ENCODE data around the gene MORN5.
A peak's percentile ranks its signal among the peaks of the same experiment; 100 is the strongest.

The MORN5 gene

GRCh38 chr9:122220673-122221182, 61.0 kb downstream of the MORN5 start:
- peaks cover 100% of the 10 kb centered on the region for H3K27me3 Mint-ChIP-seq
- DNase-seq (no peak), ATAC-seq (no peak)
- no peak overlapping the region for H3K27ac Mint-ChIP-seq
- H3K4me1 Mint-ChIP-seq: peaks cover 30% of the 10 kb centered on the region
- H3K9me3 Mint-ChIP-seq: no peaks in the 10 kb centered on the region
- no peak overlapping the region for H3K4me3 Mint-ChIP-seq

GRCh38 chr9:122221183-122221811, 61.6 kb downstream of the MORN5 start:
- ATAC-seq (no peak), DNase-seq (no peak)
- no peak overlapping the region for H3K4me3 Mint-ChIP-seq

GRCh38 chr9:122222791-122223190, 63.1 kb downstream of the MORN5 start:
- no peak for DNase-seq

More at GRCh38 chr9:122221183-122221811, 61.6 kb downstream of the MORN5 start:
- Mint-ChIP-seq H3K4me1 (peaks cover 30% of the 10 kb centered on the region), H3K27ac (no peak overlapping the region), H3K27me3 (peaks cover 100% of the 10 kb centered on the region), H3K9me3 (no peaks in the 10 kb centered on the region)

GRCh38 chr9:122223435-122223834, 63.7 kb downstream of the MORN5 start:
- DNase-seq (no peak), ATAC-seq (no peak)
- Mint-ChIP-seq H3K27me3 (peaks cover 89% of the 10 kb centered on the region), H3K4me1 (peaks cover 23% of the 10 kb centered on the region), H3K27ac (no peak overlapping the region), H3K4me3 (no peak overlapping the region), H3K9me3 (no peaks in the 10 kb centered on the region)

More at GRCh38 chr9:122222791-122223190, 63.1 kb downstream of the MORN5 start:
- Mint-ChIP-seq H3K4me1 (peaks cover 29% of the 10 kb centered on the region), H3K4me3 (no peak overlapping the region), H3K27me3 (peaks cover 96% of the 10 kb centered on the region), H3K27ac (no peak overlapping the region), H3K9me3 (no peaks in the 10 kb centered on the region)
- no peak for ATAC-seq

GRCh38 chr9:122225312-122226141, 65.8 kb downstream of the MORN5 start:
- Mint-ChIP-seq H3K9me3 (no peaks in the 10 kb centered on the region), H3K4me3 (no peak overlapping the region), H3K27ac (no peak overlapping the region), H3K27me3 (peaks cover 68% of the 10 kb centered on the region), H3K4me1 (peaks cover 2% of the 10 kb centered on the region)
- DNase-seq: no peak
- no peak for ATAC-seq

- no peaks in the 10 kb centered on the region for H3K4me1 Mint-ChIP-seq
- H3K27ac Mint-ChIP-seq: peak overlapping the region in 1 of 2 donors; percentile 7
- ATAC-seq (no peak), DNase-seq (no peak)
- H3K9me3 Mint-ChIP-seq: no peaks in the 10 kb centered on the region
- H3K4me3 Mint-ChIP-seq: no peak overlapping the region
- H3K27me3 Mint-ChIP-seq: peaks cover 61% of the 10 kb centered on the region
These were observed 66.5 kb downstream of the MORN5 start for GRCh38 chr9:122226142-122226757.

GRCh38 chr9:122226758-122227574, 67.3 kb downstream of the MORN5 start:
- Mint-ChIP-seq H3K4me3 (no peak overlapping the region), H3K27me3 (peaks cover 54% of the 10 kb centered on the region), H3K4me1 (no peaks in the 10 kb centered on the region), H3K27ac (no peak overlapping the region), H3K9me3 (no peaks in the 10 kb centered on the region)
- DNase-seq (no peak), ATAC-seq (peak; percentile 30)

GRCh38 chr9:122227575-122227900, 67.8 kb downstream of the MORN5 start:
- peaks cover 48% of the 10 kb centered on the region for H3K27me3 Mint-ChIP-seq
- no peak for ATAC-seq
- H3K27ac Mint-ChIP-seq: no peak overlapping the region
- H3K4me1 Mint-ChIP-seq: no peaks in the 10 kb centered on the region
- H3K4me3 Mint-ChIP-seq: no peak overlapping the region
- no peak for DNase-seq
- H3K9me3 Mint-ChIP-seq: no peaks in the 10 kb centered on the region

GRCh38 chr9:122228191-122228567, 68.5 kb downstream of the MORN5 start:
- Mint-ChIP-seq H3K27me3 (peaks cover 42% of the 10 kb centered on the region), H3K27ac (no peak overlapping the region), H3K4me3 (peak overlapping the region; percentile 52 to 55), H3K9me3 (no peaks in the 10 kb centered on the region), H3K4me1 (no peaks in the 10 kb centered on the region)
- ATAC-seq (no peak), DNase-seq (no peak)

- peaks cover 35% of the 10 kb centered on the region for H3K27me3 Mint-ChIP-seq
- peak; percentile 42 for ATAC-seq
These were observed 69.1 kb downstream of the MORN5 start, which contains the start of gene LHX6 for GRCh38 chr9:122228568-122229484. Gene LHX6 (minus strand): TSS chr9:122228957. CDS start chr9:122228740, 217 bp downstream.

GRCh38 chr9:122229485-122229837, 69.8 kb downstream of the MORN5 start:
- Mint-ChIP-seq H3K27me3 (peaks cover 29% of the 10 kb centered on the region), H3K9me3 (no peaks in the 10 kb centered on the region), H3K4me1 (no peaks in the 10 kb centered on the region), H3K4me3 (no peak overlapping the region), H3K27ac (no peak overlapping the region)
- no peak for DNase-seq
- no peak for ATAC-seq

More at GRCh38 chr9:122228568-122229484, 69.1 kb downstream of the MORN5 start, which contains the start of gene LHX6:
- Mint-ChIP-seq H3K9me3 (no peaks in the 10 kb centered on the region), H3K4me1 (no peaks in the 10 kb centered on the region), H3K27ac (no peak within 1 kb of the TSS), H3K4me3 (peak within 1 kb of the TSS; percentile 52 to 55)
- DNase-seq: no peak

GRCh38 chr9:122232796-122233306, 73.1 kb downstream of the MORN5 start:
- H3K27me3 Mint-ChIP-seq: no peaks in the 10 kb centered on the region
- no peak overlapping the region for H3K27ac Mint-ChIP-seq
- H3K4me3 Mint-ChIP-seq: no peak overlapping the region
- H3K4me1 Mint-ChIP-seq: no peaks in the 10 kb centered on the region
- DNase-seq (no peak), ATAC-seq (no peak)
- H3K9me3 Mint-ChIP-seq: no peaks in the 10 kb centered on the region

- H3K9me3 Mint-ChIP-seq: no peaks in the 10 kb centered on the region
- H3K27ac Mint-ChIP-seq: no peak overlapping the region
- H3K4me3 Mint-ChIP-seq: no peak overlapping the region
- no peaks in the 10 kb centered on the region for H3K4me1 Mint-ChIP-seq
- ATAC-seq (no peak), DNase-seq (no peak)
- H3K27me3 Mint-ChIP-seq: no peaks in the 10 kb centered on the region
These were observed 74.5 kb downstream of the MORN5 start for GRCh38 chr9:122234022-122234748.

GRCh38 chr9:122236681-122237080, 77.0 kb downstream of the MORN5 start:
- ATAC-seq: no peak
- Mint-ChIP-seq H3K4me3 (no peak overlapping the region), H3K4me1 (no peaks in the 10 kb centered on the region), H3K27me3 (no peaks in the 10 kb centered on the region), H3K9me3 (no peaks in the 10 kb centered on the region), H3K27ac (no peak overlapping the region)
- DNase-seq: no peak

Data from stimulated activated naive CD8-positive, alpha-beta T cell treated with anti-CD3 and anti-CD28 coated beads, Interleukin-15, amount 100 ng/mL, for 72 hours (primary cell).